Large intestine (tissue), 3 donors: ENCODE measurements around the gene DLGAP4. TPM values are rescaled to one million over a fixed set of nuclear protein-coding genes. Genes with fewer than 3 reads are reported as not detected.

ENCODE experiments used
- DNase-seq, 2 donors: peaks; one replicate each; pipeline versions ENCODE4 v3.0.0 to v3.0.0-alpha.2; 2013
- H3K27ac ChIP-seq: one replicate; pipeline ENCODE4 v1.5.1; 2013; ENCODE audit warnings: low read length
- H3K27me3 ChIP-seq: 2 replicates; pipeline ENCODE4 v1.6.1; 2013; ENCODE audit warnings: low read length; ENCODE audit not compliant: control insufficient read depth, insufficient read depth
- H3K36me3 ChIP-seq: 2 replicates; pipeline ENCODE4 v1.6.1; 2013; ENCODE audit warnings: low read length; ENCODE audit not compliant: control insufficient read depth, insufficient read depth
- H3K4me1 ChIP-seq: one replicate; pipeline ENCODE4 v1.6.1; 2013; ENCODE audit warnings: low read length; ENCODE audit not compliant: control insufficient read depth, insufficient read depth
- H3K4me3 ChIP-seq: one replicate; pipeline ENCODE4 v1.5.1; 2013; ENCODE audit warnings: low read length
- H3K9me3 ChIP-seq: one replicate; pipeline ENCODE4 v1.6.1; 2013; ENCODE audit warnings: mild to moderate bottlenecking, low read depth, low read length, moderate library complexity; ENCODE audit not compliant: control insufficient read depth
- WGBS: methylation state at CpG from one replicate; pipeline ENCODE4 v1.1.5; 2013; ENCODE audit warnings: low lambda C conversion rate; ENCODE audit not compliant: insufficient coverage; 5-methylcytosine and 5-hydroxymethylcytosine counted together
- polyA plus RNA-seq: library from polyadenylated mRNA; unstranded; fragments of 120-200 nt; gene quantifications from one replicate; pipeline ENCODE4 v1.2.1, GENCODE V29; 2013

DLGAP4 gene
- polyA plus RNA-seq, 1 donor: 43.1 TPM

DNA sequence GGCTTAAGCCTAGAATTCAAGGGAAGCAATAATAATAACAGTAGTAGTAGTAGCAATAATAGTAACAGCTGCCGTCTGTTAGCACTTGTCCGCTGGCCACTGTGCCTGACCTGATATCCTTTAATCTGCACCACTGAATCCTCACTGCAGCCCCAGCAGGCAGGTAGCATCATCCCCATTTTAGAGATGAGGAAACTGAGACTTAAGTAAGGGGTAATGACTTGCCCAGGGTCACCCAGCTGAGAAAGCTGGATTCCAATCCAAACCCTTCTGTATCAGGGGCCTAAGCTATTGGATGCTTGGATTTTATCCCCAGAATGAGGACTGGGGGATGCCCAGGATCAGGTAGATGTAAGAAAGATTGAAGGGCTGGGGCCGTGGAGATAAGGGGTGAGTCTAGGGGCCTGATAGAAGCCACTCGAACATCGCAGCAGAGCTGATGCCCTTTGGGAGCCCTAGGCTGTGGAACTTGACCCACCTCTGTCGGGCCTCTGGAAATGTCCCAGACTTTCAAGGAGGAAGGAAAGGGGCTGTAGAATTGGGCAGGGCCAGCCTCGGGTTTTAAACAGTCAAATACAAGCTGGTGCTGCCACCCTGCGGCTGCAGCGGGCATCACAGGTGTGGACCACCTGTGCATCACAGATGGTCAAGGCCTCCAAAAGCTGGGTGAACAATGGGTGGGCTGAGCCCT lies 133.0 kb downstream of the DLGAP4 start:
- Histone ChIP-seq H3K27ac (no peak overlapping the region), H3K9me3 (no peaks in the 10 kb centered on the region), H3K27me3 (peaks cover 22% of the 10 kb centered on the region), H3K4me1 (no peaks in the 10 kb centered on the region), H3K36me3 (no peaks in the 10 kb centered on the region), H3K4me3 (no peak overlapping the region)
- WGBS: no CpG with 5 or more reads among the region's 9 CpGs
- DNase-seq: peak; percentile 29 to 44

DNA sequence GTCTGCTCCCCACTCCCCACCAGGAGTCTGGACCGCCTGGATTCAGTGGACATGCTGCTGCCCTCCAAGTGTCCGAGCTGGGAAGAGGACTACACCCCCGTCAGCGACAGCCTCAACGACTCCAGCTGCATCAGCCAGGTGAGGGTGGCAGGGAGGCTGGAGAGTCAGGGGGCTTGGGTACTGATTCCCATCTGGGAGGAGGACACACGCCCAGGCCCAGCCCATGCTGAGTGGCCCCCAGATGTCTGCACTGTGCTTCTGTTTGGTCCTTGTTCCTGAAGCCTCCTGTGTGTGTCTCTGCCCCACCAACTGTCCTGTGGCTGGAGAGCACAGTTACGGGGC lies 133.6 kb downstream of the DLGAP4 start:
- Histone ChIP-seq H3K27me3 (peaks cover 22% of the 10 kb centered on the region), H3K4me3 (no peak overlapping the region), H3K4me1 (no peaks in the 10 kb centered on the region), H3K36me3 (no peaks in the 10 kb centered on the region), H3K27ac (no peak overlapping the region), H3K9me3 (no peaks in the 10 kb centered on the region)
- DNase-seq: no peak
- WGBS: no CpG with 5 or more reads among the region's 7 CpGs

DNA sequence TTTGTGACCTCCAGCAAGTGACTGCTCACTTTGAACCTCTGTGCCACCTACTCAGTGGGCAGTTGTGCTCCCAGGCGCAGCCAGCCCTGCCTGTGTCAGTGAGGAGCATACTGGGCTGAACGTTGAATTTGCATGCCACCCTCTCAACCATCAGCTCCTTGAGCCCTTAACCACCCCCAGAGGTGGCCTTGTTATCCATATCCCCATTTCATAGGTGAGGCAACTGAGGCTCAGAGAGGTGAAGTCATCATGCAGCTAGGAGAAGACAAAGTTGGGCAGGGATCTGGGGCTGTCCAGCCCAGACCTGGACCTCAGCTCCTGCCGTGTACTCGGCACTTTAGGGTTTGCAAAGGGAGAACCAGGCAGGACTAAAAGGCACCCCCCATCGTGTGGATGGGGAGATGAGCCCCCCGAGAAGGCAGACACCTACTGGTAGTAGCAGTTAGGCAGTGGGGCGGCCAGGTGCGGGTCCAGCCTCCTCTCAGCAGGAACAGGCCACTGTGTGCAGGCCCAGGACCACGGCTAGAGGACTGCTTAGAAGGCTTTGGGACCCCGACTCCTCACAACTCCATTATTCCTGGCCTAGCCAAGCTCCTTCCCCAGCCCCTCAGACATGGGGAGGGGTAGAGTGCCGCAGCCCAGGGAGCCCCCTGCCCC lies 134.4 kb downstream of the DLGAP4 start:
- no CpG with 5 or more reads among the region's 11 CpGs for WGBS
- H3K4me1 ChIP-seq: no peaks in the 10 kb centered on the region

DNA sequence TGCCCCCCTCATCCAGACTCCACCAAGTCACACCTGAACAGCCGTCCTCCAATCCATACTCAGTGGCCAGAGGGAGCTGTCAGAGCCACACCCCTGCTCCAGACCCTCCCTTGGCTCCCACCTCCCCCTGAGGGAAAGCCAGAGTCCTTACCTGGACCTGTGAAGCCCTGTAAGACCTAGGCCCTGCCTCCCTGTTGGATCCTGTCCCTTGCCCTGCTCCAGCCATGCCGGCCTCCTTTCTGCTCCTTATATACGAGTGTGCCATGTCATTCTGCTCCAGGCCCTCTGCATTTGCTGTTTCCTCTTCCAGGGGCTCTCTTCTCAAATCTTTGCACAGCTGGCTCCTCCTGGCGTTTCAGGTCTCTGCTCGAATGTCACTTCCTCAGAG lies 134.9 kb downstream of the DLGAP4 start:
- Histone ChIP-seq H3K36me3 (no peaks in the 10 kb centered on the region), H3K4me3 (no peak overlapping the region), H3K4me1 (no peaks in the 10 kb centered on the region), H3K27me3 (peaks cover 12% of the 10 kb centered on the region), H3K9me3 (no peaks in the 10 kb centered on the region), H3K27ac (no peak overlapping the region)
- no CpG with 5 or more reads among the region's 5 CpGs for WGBS
- DNase-seq: no peak

More for the DNA sequence above, 134.4 kb downstream of the DLGAP4 start:
- Histone ChIP-seq H3K27me3 (peaks cover 18% of the 10 kb centered on the region), H3K4me3 (no peak overlapping the region), H3K27ac (no peak overlapping the region), H3K36me3 (no peaks in the 10 kb centered on the region), H3K9me3 (no peaks in the 10 kb centered on the region)
- DNase-seq: no peak

DNA sequence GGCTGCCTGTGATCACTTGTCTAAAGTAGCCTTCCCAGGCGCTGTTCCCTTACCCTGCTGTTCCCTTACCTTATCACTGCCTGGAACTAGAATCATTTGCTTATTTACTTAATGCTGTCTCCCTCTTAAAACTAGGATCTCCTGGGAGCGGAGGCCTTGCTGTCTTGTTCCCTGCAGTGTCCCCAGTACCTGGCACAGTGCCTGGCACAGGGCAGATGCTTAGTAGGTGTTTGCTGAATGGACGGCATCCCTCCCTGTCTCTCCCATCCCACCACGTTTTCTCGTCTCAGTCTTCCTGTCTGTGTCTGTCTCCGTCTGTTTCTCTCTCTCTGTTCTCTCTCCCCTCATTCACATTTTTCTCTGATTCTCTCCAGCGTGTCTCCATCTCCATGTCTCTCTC lies 135.3 kb downstream of the DLGAP4 start:
- 79% methylated on average over 4 of the region's 7 CpGs for WGBS
- peaks cover 9% of the 10 kb centered on the region for H3K27me3 ChIP-seq
- DNase-seq: no peak
- H3K36me3 ChIP-seq: no peaks in the 10 kb centered on the region
- no peaks in the 10 kb centered on the region for H3K4me1 ChIP-seq
- H3K4me3 ChIP-seq: no peak overlapping the region
- no peak overlapping the region for H3K27ac ChIP-seq
- H3K9me3 ChIP-seq: no peaks in the 10 kb centered on the region

DNA sequence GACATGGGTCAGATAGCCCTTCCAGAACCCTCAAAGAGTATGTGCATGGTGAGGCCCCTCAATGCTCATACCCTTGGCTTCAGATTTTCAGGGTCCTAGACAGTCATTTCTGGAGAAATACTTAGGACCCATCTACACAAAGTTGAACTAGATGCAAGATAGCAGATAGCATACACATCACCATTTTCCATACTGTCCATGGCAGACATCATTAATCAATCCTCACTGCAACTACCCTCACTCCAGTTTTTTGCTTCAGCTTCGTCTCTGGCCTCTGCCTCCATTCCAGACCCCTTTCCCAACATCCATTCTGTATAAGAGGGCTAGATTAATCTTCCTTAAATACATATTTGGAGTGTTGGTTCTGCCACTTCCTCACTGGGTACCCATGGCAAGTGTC lies 139.7 kb downstream of the DLGAP4 start:
- DNase-seq: no peak
- WGBS: 100% methylated on average over 1 of the region's 1 CpG
- Histone ChIP-seq H3K27ac (no peak overlapping the region), H3K27me3 (no peaks in the 10 kb centered on the region), H3K4me3 (no peak overlapping the region), H3K36me3 (no peaks in the 10 kb centered on the region), H3K9me3 (no peaks in the 10 kb centered on the region), H3K4me1 (no peaks in the 10 kb centered on the region)

DNA sequence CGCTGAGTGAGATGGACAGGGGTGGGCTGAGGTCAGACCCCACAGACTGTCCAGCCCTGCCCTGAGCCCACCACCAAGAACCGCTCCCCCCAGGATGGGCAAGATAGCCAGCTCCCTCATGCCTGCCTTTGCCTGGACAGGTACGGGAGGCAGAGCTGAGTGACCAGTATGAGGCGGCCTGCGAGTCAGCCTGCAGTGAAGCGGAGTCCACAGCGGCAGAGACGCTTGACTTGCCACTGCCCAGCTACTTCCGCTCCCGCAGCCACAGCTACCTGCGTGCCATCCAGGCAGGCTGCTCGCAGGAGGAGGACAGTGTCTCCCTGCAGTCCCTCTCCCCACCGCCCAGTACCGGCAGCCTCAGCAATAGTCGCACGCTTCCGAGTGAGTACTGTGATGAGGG lies 140.4 kb downstream of the DLGAP4 start:
- Histone ChIP-seq H3K36me3 (no peaks in the 10 kb centered on the region), H3K27ac (no peak overlapping the region), H3K4me1 (no peaks in the 10 kb centered on the region), H3K9me3 (no peaks in the 10 kb centered on the region), H3K4me3 (no peak overlapping the region), H3K27me3 (no peaks in the 10 kb centered on the region)
- no CpG with 5 or more reads among the region's 17 CpGs for WGBS
- DNase-seq: no peak

DNA sequence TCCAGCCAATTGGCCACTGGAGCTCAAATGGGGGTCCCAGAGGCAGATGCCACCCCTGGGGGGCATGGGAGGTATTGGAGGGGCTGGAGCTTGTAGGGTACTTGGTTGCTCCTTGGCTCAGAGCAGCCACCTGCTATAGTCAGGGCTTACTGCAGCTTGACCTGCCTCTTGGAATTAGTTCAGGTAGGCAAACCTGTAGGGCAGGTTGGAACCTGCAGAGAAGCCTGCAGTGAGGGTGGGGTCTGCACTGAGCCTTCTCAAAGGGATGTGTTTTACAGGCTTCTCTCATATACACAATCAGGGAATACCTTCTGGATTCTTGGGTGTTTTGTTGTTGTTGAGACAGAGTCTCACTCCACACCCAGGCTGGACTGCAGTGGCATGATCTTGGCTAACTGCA lies 141.0 kb downstream of the DLGAP4 start:
- Histone ChIP-seq H3K4me1 (no peaks in the 10 kb centered on the region), H3K4me3 (no peak overlapping the region), H3K9me3 (no peaks in the 10 kb centered on the region), H3K36me3 (no peaks in the 10 kb centered on the region), H3K27me3 (no peaks in the 10 kb centered on the region), H3K27ac (no peak overlapping the region)
- DNase-seq: no peak

DNA sequence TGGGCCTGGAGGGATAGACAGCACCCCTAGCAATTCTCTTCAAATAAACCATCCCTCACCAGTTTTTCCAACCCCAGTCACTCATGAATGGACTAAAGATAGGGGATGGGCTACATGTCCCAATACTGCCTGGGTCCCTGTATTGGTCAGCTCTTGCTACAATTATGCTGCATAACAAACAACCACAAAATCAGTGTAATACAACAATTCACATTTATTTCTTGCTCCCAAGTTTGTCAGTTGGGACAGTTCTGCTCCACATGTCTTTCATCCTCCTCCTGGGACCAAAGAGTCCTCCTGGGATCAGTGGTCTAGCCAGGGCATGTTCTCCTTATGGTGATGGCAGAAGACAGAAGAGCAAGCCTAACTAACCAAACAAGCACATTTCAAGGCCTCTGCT lies 143.5 kb downstream of the DLGAP4 start:
- Histone ChIP-seq H3K4me3 (no peak overlapping the region), H3K27ac (no peak overlapping the region), H3K9me3 (no peaks in the 10 kb centered on the region), H3K36me3 (no peaks in the 10 kb centered on the region), H3K27me3 (no peaks in the 10 kb centered on the region), H3K4me1 (peaks cover 3% of the 10 kb centered on the region)
- no peak for DNase-seq

DNA sequence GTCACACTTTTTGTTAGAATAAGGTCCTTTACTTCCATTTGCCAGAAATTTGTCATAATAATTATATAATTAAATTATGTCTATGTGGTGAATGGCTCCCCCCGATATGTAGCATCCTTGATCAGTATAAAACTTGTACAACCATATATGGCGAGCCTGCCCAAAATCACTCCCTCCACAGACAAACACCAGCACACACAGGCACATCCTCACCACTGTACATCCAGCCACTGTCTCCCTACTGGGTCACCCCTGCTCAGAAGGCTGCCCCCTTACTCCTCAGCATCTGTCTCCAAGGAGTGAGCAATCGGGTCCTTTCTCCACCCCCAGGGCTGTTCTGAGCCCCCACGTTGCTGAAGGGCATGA lies 148.2 kb downstream of the DLGAP4 start:
- no peaks in the 10 kb centered on the region for H3K36me3 ChIP-seq
- peaks cover 8% of the 10 kb centered on the region for H3K4me1 ChIP-seq
- H3K4me3 ChIP-seq: no peak overlapping the region
- DNase-seq: no peak
- no CpG with 5 or more reads among the region's 4 CpGs for WGBS
- H3K27me3 ChIP-seq: no peaks in the 10 kb centered on the region
- no peaks in the 10 kb centered on the region for H3K9me3 ChIP-seq
- H3K27ac ChIP-seq: no peak overlapping the region

DNA sequence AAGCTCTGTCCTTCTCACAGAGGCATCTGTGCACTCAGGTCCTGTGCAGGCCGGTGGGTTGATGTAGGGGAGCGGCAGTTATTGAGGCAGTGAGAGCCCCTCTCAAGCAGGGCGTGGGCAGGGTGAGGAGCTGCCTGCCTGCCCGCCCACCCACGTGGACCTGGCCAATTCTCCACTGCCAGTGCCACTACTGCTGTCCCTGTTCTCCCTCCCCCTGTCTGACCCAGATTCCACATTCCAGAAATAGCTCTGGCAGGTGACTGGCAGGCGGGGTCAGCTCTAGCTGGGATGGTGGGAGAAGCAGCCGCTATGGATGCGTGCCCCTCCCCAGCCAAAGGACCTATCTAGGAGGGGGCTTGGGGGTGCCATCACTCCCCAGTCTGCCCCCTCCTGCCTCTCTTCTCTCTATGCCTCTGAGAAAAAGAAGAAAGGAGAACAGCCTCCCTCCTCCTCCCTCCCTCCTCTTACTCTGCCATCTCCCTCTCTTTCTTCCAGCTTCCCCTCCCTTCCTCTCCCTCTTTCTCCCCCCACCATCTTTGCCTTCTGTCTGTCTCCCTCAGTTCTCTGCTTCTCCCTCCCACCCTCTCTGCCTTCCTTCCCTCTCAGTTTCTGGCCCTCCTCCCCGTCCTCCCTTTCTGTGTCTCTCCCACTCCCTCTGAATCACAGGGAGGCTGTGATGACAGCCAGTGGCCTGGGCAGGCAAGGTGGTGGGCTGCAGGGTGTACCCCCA lies 148.7 kb downstream of the DLGAP4 start:
- H3K27ac ChIP-seq: no peak overlapping the region
- peak in 1 of 2 donors; percentile 28 for DNase-seq

More for the DNA sequence above, 148.7 kb downstream of the DLGAP4 start:
- no peaks in the 10 kb centered on the region for H3K36me3 ChIP-seq
- no peak overlapping the region for H3K4me3 ChIP-seq
- no CpG with 5 or more reads among the region's 9 CpGs for WGBS
- peaks cover 8% of the 10 kb centered on the region for H3K4me1 ChIP-seq
- H3K27me3 ChIP-seq: no peaks in the 10 kb centered on the region
- H3K9me3 ChIP-seq: no peaks in the 10 kb centered on the region
